ENCODE results near the gene POMP.

POMP gene

DNA sequence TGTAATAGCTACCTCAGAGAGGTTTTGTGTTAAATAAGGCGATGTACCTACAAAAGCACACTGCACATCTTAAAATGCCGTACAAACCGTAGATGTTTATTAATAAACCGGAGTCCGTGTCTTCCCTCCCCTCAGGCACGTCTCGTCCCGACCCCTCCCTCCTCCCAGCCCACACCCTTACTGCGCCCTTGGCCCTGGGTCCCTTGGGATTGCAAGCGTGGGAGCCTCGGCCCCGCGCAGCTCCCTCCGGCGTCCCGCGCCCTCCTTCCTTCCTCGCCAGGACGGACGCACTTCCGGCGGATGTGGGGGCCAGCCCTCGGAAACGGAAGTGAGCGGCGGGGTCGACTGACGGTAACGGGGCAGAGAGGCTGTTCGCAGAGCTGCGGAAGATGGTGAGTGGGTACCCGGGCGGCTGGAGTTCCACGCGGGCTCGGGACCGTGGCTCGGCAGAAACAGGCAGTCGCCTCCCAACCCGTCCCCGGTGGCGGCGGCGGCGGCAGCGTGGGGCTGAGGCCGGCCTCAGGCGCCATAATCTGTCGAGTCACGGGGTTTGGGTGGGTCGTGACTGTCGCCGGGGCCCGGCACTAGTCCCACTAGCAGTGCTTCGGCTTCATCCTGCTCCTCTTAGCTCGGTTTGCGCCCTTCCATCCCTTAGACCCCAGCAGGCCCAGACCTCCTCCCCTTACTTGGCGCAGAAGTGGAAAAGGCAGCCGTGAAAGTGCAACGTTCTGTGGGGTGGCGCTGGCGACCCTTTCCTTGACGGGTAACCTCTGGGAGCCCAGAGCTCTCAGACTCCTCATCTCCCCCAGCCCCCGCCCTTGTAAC, at the start of gene POMP:
TSS of gene POMP (plus strand) at position 335 of the 825 bp plus-strand sequence. CDS start at position 390, 55 bp downstream.
- peak; percentile 49 for DNase-seq

DNA sequence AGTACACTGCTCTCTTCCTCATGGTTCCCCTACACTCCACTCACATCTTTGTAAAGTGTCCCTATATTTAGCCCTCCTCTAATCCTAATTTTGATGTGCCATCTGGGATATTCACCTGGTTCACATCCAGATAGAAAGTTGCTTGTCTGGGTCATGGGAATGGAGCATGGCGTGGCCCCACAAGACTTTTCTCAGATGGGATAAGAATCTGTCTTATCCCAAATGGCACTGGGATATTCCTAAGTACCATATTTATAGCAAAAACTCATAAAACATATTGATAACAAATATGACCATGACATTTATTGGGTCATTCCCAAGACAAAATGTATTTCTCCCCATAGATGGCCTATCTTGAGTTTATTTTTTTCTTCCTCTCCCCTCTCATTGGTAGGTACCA, 49.5 kb upstream of the POMP start:
- DNase-seq = no peak

DNA sequence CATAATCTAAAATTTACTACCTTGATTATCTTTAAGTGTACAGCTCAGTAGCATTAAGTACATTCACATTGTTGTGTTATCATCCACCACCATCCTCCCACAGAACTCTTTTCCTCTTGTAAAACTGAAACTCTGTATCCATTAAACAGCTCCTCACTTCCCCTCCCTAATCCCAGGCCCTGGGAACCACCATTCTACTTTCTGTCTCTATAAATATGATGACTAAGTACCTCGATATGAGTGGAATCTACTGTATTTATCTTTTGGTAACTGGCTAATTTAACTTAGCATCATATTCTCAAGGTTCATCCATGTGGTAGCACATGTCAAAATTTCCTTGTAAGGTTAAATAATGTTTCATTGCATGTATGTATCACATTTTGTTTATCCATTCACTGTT, 49.0 kb upstream of the POMP start:
- no peak for DNase-seq

DNA sequence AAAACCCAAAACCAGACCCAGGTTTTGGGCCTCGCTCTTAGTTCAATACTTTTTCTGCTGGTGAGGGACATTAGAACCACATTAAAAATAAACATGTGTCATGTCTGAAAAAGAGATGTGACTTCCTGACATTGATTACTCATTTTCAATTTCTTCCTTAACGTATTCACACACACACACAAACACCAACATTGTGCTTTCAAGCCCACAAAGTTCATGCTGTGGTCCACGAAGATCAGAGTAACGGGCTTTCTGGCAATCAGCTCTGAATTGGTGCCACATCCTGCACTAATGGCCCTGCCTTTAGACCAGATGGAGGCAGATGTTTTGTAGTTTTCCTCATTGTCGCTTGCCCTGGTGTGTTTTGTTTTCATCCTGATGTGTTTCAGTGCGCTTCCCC, 47.9 kb upstream of the POMP start:
- no peak for DNase-seq

- DNase-seq = no peak
Measured at GRCh38 chr13:28611654-28612131, 47.2 kb upstream of the POMP start.

DNA sequence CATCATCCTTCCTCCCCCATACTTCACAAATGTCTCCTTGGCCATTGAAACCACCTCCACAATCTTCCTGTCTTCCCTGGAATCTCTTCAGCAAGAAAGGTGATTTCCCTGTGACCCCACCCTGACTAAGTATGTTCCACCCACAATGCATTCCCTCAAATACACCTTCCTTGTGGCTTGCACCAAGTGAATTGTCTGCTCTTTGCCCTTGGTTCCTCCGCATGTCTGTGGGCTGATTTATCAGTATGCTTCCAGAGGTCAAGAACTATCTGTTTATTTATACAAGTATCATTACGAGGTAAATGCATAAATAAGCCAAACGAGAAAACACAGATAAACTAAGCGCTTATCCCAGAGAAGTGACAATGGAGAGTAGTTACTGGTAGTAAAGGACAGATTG, 45.4 kb upstream of the POMP start:
- DNase-seq = no peak

DNA sequence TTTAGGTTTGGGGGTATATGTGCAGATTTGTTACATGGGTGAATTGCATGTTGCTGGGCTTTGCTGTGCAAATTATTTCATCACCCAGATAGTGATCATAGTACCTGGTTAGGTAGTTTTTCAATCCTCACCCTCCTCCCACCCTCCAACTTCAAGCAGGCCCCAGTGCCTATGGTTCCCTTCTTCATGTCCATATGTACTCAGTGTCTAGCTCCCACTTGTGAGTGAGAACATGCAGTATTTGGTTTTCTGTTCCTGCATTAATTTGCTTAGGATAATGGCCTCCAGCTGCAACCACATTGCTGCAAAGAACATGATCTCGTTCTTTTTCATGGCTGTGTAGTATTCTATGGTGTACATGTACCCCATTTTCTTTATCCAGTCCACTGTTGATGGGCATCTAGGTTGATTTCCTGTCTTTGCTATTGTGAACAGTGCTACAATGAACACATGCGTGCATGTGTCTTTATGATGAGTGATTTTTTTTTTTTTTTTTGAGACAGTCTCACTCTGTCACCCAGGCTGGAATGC, 42.9 kb upstream of the POMP start:
- DNase-seq = no peak

- DNase-seq = no peak
Measured at GRCh38 chr13:28618230-28618994, 40.5 kb upstream of the POMP start.

DNA sequence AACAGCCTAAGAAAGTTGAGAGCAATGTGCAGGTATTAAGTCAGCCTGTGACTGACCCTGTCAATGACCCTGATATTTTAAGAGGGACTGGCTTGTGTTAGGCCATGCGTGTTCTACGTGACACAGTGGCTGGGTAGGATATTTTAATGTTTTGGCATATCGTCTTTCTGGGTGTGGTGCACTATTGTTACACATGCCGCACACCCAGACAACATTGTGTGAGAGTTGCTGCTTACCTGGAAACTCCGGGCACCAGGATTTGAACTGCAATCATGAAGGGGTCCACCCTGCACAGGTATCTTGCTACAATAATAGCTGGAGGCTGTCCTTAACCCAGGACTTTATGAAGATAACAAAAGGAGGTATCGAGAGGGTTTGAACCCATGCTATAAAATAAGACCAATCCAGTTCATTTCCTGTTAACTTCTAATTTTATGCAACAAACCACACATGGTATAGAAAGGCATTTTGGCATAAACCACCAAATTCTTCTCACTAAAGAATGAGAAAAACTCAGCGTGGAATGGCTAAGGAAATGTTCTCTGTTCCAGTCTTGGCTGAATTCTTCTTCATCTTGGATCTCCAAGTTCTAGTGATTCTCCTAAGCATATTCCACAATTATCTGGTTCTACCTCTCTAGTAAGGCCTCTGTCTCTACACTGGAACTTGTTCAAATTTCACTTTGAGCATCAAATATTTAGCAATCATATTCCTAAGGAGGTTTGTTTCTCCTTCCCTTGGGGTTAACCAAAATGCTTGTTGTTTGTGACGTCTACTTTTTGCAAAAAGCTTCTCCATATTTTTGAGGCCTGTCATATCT, 38.7 kb upstream of the POMP start:
- no peak for DNase-seq

GRCh38 chr13:28621449-28621848, 37.5 kb upstream of the POMP start:
- no peak for DNase-seq

- no peak for DNase-seq
Measured at GRCh38 chr13:28622286-28622685, 36.6 kb upstream of the POMP start.

GRCh38 chr13:28623782-28624706, 34.9 kb upstream of the POMP start:
- DNase-seq = no peak

DNA sequence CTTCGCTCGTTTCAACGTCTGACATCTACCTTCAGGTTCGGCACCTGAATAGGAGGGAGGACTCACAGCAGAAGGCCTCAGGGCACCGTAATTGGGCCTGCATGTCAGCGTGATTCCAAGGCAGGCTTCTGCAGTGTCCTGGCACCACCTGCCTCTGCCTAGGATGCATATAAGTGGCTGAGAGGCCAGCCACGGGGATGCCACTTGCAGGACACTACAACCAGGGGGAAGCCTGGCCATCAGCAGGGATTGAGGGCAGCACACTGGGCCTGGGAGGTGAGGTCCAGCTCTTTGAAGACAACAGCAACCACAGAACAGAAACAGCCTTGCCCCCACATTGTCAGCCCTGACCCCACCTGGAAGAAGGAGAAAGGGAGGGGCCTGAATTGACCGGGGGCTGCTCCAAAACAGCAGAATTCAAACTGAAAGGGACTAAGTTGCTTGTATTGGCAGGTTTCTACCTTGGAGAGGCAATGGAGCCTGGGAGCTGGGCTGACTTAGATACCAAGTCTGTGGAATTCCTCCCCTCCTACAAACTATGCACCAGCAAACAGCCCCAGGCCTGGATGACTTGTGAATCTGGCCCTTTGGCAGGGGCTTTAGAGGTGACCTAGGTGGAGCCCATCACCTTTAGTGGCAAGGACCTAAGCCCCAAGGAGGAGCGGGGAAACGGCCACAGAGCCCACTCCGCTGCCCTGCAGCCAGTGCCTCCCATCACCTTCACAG, 34.1 kb upstream of the POMP start:
- no peak for DNase-seq

- DNase-seq = no peak
Measured at GRCh38 chr13:28626266-28626665, 32.7 kb upstream of the POMP start.

- no peak for DNase-seq
Measured at GRCh38 chr13:28628241-28628640, 30.7 kb upstream of the POMP start.

GRCh38 chr13:28630869-28631268, 28.1 kb upstream of the POMP start:
- no peak for DNase-seq

- DNase-seq = no peak
Measured at GRCh38 chr13:28631801-28632200, 27.1 kb upstream of the POMP start.

DNA sequence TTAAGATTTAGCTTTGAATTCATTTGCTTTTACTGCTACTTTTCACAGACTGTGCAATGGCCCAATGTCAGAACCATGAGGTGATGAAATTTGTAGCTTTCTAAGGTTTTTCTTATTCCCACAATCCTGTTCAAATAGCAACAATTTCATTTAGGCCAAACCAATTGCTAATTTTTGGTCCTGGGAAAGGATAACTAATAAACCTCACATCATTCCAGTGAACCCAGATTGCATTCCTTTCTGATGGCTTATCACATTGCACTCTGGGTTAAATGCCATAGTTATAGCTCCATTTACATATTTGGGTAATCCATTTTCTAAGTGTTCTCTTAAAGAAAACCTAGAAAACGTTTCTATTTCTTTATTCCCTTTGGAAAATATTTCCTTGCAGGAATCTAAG, 22.9 kb upstream of the POMP start:
- no peak for DNase-seq

- DNase-seq = peak; percentile 50
Measured at GRCh38 chr13:28636677-28637317, 22.1 kb upstream of the POMP start.

- no peak for DNase-seq
Measured at GRCh38 chr13:28637714-28638355, 21.1 kb upstream of the POMP start.

All from NCI-H510A treated with DMSO at 0.1 percent for 48 hours (cell line).